Type B pancreatic cell (in vitro differentiated cells): ENCODE data around the gene ZNF646. TPM values are rescaled to one million over a fixed set of nuclear protein-coding genes. Genes with fewer than 3 reads are reported as not detected.
A peak's percentile ranks its signal among the peaks of the same experiment; 100 is the strongest.
"Not testable (repeated sequence)": the region's sequence is repeated elsewhere in the genome, so short reads cannot be mapped to it uniquely, and the experiment has no call there.

Experiments
- DNase-seq: peaks from one replicate; pipeline ENCODE4 v3.0.0; 2021; ENCODE audit warnings: mixed read lengths; ENCODE audit not compliant: unreplicated experiment; ENCODE audit errors: extremely low spot score
- H3K27ac Mint-ChIP-seq: 2 replicates; pipeline ENCODE4 v1.8.0; 2021; ENCODE audit warnings: mild to moderate bottlenecking, mixed read lengths
- H3K27me3 Mint-ChIP-seq: 2 replicates; pipeline ENCODE4 v1.8.0; 2021; ENCODE audit warnings: mixed read lengths
- H3K36me3 Mint-ChIP-seq: 2 replicates; pipeline ENCODE4 v1.8.0; 2021; ENCODE audit warnings: mixed read lengths
- H3K4me1 Mint-ChIP-seq: one replicate; pipeline ENCODE4 v1.8.0; 2021; ENCODE audit warnings: mixed read lengths; ENCODE audit not compliant: unreplicated experiment
- H3K4me3 Mint-ChIP-seq: 2 replicates; pipeline ENCODE4 v1.8.0; 2021; ENCODE audit warnings: mild to moderate bottlenecking, mixed read lengths
- H3K9me3 Mint-ChIP-seq: 2 replicates; pipeline ENCODE4 v1.8.0; 2021; ENCODE audit warnings: mixed read lengths
- total RNA-seq: library from RNA; stranded (reverse); gene quantifications from 2 replicates; pipeline ENCODE4 v1.2.1, GENCODE V29; 2021; ENCODE audit warnings: low replicate concordance
- TF ChIP-seq, protein P1 (sequence below): fragments of 200-600 bp; sonication (generic); conservative IDR thresholded peaks from 2 replicates; pipeline ENCODE4 v1.5.0; 2021; ENCODE audit warnings: antibody characterized with exemption, mild to moderate bottlenecking

Gene ZNF646
- total RNA-seq, 1 donor from 2014 or later, result 27.2 TPM

DNA sequence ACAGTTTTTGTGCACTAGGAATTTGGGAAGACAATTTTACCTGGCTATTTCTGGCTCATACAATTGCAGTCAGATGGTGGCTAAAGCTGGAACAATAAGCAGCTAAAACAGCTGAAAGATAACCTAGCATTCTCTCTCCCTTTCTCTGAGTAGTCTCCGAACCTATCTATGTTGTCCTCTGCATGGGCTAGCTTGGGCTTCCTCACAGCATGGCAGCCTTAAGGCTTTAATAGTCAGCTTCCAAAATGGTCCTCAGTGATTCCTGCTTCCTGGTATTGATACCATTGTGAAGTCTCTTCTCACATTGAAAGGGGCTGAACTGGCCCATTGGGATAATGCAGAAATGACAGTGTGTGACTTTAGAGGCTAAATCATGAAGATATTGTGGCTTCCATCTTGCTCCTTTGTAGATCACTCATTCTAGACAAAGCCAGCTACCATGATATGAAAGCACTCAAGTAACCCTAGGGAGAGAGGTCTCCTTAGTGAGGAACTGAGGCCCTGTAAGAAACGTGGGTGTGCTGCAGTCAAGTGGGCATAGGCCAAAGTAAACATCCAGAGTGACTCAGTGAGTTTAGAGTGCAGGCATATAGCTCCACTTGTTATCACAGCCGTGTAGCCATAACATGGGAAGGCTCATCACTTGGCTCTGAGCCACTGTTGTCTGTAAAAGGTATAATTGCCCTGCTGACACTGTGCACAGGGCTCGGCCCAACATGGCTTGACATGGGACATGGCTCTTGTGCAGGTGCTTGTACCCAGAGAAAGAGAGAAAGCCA is 25.8 kb downstream of the ZNF646 start:
- Mint-ChIP-seq H3K27me3 (peaks cover 4% of the 10 kb centered on the region), H3K27ac (no peak overlapping the region), H3K9me3 (peaks cover 5% of the 10 kb centered on the region), H3K36me3 (no peaks in the 10 kb centered on the region), H3K4me1 (peaks cover 4% of the 10 kb centered on the region), H3K4me3 (no peak overlapping the region)
- DNase-seq, result no peak
- TF ChIP-seq, protein P1, sequence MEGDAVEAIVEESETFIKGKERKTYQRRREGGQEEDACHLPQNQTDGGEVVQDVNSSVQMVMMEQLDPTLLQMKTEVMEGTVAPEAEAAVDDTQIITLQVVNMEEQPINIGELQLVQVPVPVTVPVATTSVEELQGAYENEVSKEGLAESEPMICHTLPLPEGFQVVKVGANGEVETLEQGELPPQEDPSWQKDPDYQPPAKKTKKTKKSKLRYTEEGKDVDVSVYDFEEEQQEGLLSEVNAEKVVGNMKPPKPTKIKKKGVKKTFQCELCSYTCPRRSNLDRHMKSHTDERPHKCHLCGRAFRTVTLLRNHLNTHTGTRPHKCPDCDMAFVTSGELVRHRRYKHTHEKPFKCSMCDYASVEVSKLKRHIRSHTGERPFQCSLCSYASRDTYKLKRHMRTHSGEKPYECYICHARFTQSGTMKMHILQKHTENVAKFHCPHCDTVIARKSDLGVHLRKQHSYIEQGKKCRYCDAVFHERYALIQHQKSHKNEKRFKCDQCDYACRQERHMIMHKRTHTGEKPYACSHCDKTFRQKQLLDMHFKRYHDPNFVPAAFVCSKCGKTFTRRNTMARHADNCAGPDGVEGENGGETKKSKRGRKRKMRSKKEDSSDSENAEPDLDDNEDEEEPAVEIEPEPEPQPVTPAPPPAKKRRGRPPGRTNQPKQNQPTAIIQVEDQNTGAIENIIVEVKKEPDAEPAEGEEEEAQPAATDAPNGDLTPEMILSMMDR, result no peak

GRCh38 chr16:31100876-31101641 is 26.8 kb downstream of the ZNF646 start:
- H3K27ac Mint-ChIP-seq, H3K4me1 Mint-ChIP-seq, H3K27me3 Mint-ChIP-seq, H3K36me3 Mint-ChIP-seq, DNase-seq, H3K9me3 Mint-ChIP-seq, H3K4me3 Mint-ChIP-seq: not testable (repeated sequence)

- Mint-ChIP-seq H3K27me3 (no peaks in the 10 kb centered on the region), H3K4me1 (peaks cover 10% of the 10 kb centered on the region), H3K36me3 (peaks cover 4% of the 10 kb centered on the region), H3K4me3 (no peak overlapping the region), H3K27ac (peak overlapping the region; percentile 61), H3K9me3 (no peaks in the 10 kb centered on the region)
- TF ChIP-seq, protein P1, result peak; percentile 81
- DNase-seq, result peak; percentile 89
Measured at GRCh38 chr16:31105677-31106213, 31.5 kb downstream of the ZNF646 start.

DNA sequence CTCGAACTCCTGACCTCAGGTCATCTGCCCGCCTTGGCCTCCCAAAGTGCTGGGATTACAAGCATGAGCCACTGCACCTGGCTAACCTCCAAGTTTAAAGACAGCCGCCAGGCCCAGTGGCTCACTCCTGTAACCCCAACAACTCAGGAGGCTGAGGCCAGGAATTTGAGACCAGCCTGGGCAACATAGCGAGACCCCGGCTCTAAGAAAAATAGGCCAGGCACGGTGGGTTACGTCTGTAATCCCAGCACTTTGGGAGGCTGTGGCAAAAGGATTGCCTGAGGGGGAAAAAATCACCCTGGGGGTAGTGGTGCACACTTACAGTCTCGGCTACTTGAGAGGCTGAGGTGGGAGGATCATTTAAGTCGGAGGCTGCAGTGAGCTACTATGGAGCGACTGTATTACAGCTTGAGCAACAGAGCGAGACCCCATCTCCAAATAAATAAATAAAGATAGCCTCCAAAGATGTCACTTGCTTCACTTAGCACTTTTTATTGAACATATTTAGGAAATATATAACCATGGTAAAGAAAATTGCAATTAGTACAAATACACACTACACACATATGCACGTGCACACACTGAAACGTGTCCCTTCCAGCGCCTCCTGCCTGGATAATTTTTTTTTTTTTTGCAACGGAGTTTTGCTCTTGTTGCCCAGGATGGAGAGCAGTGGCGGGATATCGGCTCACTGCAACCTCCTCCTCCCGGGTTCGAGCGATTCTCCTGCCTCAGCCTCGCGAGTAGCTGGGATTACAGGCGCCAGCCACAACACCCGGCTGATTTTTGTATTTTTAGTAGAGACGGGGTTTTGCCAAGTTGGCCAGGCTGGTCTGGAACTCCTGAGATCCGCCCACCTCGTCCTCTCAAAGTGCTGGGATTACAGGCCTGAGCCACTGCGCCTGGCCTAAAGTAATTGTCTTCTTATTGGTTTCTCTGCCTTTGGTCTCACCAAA is 32.6 kb downstream of the ZNF646 start:
- Mint-ChIP-seq H3K4me1 (peaks cover 10% of the 10 kb centered on the region), H3K4me3 (peak overlapping the region; percentile 84), H3K27me3 (no peaks in the 10 kb centered on the region), H3K36me3 (peaks cover 4% of the 10 kb centered on the region), H3K27ac (no peak overlapping the region), H3K9me3 (no peaks in the 10 kb centered on the region)
- TF ChIP-seq, protein P1, result no peak
- no peak for DNase-seq

GRCh38 chr16:31107465-31107867 is 33.2 kb downstream of the ZNF646 start:
- Mint-ChIP-seq H3K9me3 (no peaks in the 10 kb centered on the region), H3K4me1 (peaks cover 10% of the 10 kb centered on the region), H3K4me3 (peak overlapping the region; percentile 84), H3K36me3 (peaks cover 6% of the 10 kb centered on the region), H3K27me3 (no peaks in the 10 kb centered on the region), H3K27ac (peak overlapping the region; percentile 63)
- DNase-seq, result no peak
- TF ChIP-seq, protein P1, result no peak
